GM13977 (cell line): Measurements from ENCODE around the gene NME3.

Source experiments
- DNase-seq: peaks from one replicate; pipeline ENCODE4 v3.0.0; 2012; ENCODE audit warnings: low spot score
- in situ Hi-C: fragments of 300-500 bp; cut with MboI; formaldehyde crosslinking; loops from one replicate; pipeline ENCODE4 v1.12.0; 2022; ENCODE audit warnings: low sequenced_read_pairs, low pct_unique_long_range_greater_than_20kb, mixed read lengths, inconsistent platforms; ENCODE audit not compliant: unreplicated experiment
- TF ChIP-seq, protein P1 (sequence below): IDR thresholded peaks from 2 replicates; pipeline ENCODE4 v1.5.1; 2012; ENCODE audit warnings: mild to moderate bottlenecking, control low read depth; ENCODE audit not compliant: insufficient read depth; ENCODE audit errors: extremely low read depth, missing control alignments

NME3 gene

DNA sequence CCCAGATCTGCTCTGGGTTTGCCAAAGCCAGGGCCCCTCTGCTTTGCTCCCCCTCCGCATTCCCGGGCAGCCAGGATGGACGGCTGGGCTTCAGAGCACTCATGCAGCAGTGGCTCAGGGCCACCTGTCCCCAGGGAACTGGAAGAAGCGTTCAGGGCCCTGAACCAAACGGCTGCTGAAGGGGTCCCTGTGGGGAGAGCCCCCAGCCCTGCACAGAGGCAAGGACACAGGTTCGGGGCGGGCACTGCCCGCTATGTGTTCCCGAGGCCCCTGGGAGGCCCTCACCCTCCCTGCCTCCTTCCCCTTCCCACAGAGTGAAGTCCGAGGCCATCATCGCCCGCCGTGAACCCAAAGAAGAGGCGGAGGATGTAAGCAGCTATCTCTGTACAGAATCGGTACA is 10.4 kb downstream of the NME3 start:
- DNase-seq: no peak
- in situ Hi-C loops: no loop called here
- TF ChIP-seq, protein P1, sequence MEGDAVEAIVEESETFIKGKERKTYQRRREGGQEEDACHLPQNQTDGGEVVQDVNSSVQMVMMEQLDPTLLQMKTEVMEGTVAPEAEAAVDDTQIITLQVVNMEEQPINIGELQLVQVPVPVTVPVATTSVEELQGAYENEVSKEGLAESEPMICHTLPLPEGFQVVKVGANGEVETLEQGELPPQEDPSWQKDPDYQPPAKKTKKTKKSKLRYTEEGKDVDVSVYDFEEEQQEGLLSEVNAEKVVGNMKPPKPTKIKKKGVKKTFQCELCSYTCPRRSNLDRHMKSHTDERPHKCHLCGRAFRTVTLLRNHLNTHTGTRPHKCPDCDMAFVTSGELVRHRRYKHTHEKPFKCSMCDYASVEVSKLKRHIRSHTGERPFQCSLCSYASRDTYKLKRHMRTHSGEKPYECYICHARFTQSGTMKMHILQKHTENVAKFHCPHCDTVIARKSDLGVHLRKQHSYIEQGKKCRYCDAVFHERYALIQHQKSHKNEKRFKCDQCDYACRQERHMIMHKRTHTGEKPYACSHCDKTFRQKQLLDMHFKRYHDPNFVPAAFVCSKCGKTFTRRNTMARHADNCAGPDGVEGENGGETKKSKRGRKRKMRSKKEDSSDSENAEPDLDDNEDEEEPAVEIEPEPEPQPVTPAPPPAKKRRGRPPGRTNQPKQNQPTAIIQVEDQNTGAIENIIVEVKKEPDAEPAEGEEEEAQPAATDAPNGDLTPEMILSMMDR: no peak

DNA sequence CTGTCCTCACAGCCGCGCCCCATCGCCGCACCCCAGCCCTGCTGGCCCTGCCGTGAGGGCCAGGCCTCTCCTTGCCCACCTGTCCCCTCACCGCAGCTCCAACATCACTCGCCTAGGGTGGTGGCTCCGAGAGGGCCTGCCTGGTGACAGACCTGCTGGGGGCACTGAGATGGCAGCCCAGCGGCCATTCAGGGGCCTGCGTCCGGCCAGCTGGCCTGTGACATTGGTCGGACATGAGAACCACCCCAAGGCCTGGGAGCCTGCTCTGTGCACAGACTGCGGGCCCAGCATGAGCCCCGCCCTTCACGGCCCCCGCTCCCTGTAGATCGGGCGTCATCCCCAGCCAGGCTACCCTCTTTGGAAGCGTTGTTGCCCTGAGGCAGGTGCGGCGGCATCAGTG is 11.8 kb downstream of the NME3 start:
- no peak for DNase-seq
- in situ Hi-C loops: no loop called here
- TF ChIP-seq, protein P1: no peak

DNA sequence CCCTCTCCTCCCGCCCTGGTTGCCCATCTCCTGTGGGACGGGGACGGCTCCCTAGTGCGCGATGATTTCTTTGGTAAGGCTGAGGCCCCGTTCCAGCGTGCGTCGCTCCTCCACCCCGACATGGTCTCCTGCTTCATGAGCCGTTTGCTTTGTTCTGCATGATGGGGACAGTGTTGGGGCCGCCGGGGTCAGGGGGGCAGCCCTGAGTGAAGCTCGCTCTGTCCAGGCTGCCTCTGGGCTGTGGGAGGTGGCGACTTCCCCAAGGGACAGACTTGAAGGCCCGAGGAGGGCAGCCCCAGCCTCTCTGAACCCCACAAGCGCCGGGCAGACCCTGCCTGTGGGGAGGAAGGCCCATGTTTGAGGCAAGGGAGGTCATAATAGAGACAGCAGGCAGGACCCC is 12.4 kb downstream of the NME3 start:
- no peak for DNase-seq
- TF ChIP-seq, protein P1: no peak
- in situ Hi-C loops: no loop called here

- TF ChIP-seq, protein P1: no peak
- in situ Hi-C loops: no loop called here
- no peak for DNase-seq
These were observed 13.5 kb downstream of the NME3 start for GRCh38 chr16:1757714-1758461.

DNA sequence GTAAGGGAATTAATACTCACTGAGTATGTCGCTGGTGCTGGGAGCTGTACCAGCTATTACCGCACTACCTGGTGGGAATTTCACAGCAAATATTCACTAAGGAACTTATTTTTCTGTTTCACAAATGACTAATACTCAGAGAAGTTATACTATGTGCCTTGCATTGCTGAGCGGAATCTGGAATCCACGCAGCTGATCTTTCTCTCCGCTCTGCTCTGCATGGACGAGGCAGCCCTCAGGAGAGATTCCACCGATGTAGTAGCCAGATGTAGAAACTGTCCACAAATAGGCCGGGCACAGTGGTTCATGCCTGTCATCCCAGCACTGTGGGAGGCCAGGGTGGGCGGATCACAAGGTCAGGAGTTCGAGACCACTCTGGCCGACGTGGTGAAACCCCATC is 17.1 kb downstream of the NME3 start:
- no peak for DNase-seq
- in situ Hi-C loops: no loop called here
- TF ChIP-seq, protein P1: no peak

- TF ChIP-seq, protein P1: no peak
- in situ Hi-C loops: no loop called here
- no peak for DNase-seq
These were observed 18.5 kb downstream of the NME3 start for GRCh38 chr16:1752853-1753252.

DNA sequence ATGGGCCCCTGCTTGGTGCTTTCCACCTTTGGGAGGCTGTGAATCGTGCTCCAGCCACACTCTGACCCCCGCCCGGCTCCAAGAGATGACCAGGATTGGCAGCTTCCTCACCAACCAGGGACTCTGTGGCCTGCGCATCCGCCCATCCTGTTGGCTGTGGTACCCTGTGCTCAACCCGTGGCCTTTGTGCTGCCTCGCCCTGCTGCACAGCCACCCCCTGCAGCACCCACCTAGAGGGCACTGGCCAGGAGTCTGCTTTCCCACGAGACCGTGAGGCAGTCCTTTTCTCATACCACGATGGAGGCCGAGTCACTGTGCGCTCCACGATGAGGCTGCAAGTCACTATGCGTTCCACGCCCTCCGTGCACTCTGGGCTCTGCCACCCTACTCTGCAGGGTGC is 19.4 kb downstream of the NME3 start:
- TF ChIP-seq, protein P1: no peak

More for the DNA sequence above, 19.4 kb downstream of the NME3 start:
- in situ Hi-C loops: no loop called here
- no peak for DNase-seq
